Testis (tissue), 2 donors: ENCODE measurements around the gene SLC25A29.

Experiments
- POLR2A ChIP-seq: fragments of 450-650 bp; IDR thresholded peaks from one replicate; pipeline ENCODE4 v1.6.1; 2017; ENCODE audit warnings: antibody characterized with exemption, mild to moderate bottlenecking, moderate library complexity
- TF ChIP-seq, protein P1 (sequence below), 3 experiments: fragments of 450-650 bp in 2 of 3; fragments of 200-600 bp in 1 of 3; sonication (generic) in 1 of 3; IDR thresholded peaks; one replicate each; pipeline ENCODE4 v1.5.1; 2016 to 2019; ENCODE audit warnings: antibody characterized with exemption in 3 of 3, mild to moderate bottlenecking in 2 of 3, moderate library complexity in 1 of 3

DNA sequence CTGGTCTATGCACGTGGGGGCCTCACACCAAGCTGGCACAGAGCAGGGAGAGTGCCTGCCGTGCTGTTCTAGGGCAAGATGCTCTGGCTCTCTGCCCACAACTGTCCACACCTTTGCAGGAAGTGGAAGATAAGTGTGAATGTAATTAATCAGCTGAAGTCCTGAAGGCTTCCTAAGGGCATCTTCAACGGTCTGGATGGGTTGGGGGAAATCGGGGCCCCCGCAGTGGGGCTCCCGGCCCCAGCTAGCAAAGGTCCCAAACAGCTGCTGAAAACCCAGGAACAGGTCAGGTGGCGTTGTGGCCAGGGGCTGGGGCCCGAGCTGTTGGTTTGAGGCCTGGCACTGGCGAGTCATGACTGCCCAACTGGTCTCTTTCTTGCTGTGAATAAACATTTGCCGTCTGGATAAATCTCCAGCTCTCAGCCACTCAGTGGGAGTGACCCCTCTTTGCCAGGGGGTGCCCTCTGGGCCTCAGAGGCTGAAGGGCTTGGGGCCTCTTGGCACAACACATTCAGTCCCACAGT is 6.7 kb upstream of the SLC25A29 start:
- TF ChIP-seq, protein P1, sequence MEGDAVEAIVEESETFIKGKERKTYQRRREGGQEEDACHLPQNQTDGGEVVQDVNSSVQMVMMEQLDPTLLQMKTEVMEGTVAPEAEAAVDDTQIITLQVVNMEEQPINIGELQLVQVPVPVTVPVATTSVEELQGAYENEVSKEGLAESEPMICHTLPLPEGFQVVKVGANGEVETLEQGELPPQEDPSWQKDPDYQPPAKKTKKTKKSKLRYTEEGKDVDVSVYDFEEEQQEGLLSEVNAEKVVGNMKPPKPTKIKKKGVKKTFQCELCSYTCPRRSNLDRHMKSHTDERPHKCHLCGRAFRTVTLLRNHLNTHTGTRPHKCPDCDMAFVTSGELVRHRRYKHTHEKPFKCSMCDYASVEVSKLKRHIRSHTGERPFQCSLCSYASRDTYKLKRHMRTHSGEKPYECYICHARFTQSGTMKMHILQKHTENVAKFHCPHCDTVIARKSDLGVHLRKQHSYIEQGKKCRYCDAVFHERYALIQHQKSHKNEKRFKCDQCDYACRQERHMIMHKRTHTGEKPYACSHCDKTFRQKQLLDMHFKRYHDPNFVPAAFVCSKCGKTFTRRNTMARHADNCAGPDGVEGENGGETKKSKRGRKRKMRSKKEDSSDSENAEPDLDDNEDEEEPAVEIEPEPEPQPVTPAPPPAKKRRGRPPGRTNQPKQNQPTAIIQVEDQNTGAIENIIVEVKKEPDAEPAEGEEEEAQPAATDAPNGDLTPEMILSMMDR (IDR thresholded peaks at IDR 0.05): no peak
- TF ChIP-seq POLR2A: no peak
